Mesodermal cell (in vitro differentiated cells): Measurements from ENCODE around the gene SLC66A1.

ENCODE experiments used
- H3K27ac ChIP-seq: 2 replicates; pipeline ENCODE4 v1.7.0; 2013; ENCODE audit warnings: mild to moderate bottlenecking, low read depth, low read length, moderate library complexity; ENCODE audit not compliant: severe bottlenecking
- H3K36me3 ChIP-seq: 2 replicates; pipeline ENCODE4 v1.7.1; 2013; ENCODE audit warnings: mild to moderate bottlenecking, low read length, moderate library complexity; ENCODE audit not compliant: control insufficient read depth, insufficient read depth
- H3K4me1 ChIP-seq: one replicate; pipeline ENCODE4 v1.7.1; 2013; ENCODE audit warnings: mild to moderate bottlenecking, low read length; ENCODE audit not compliant: insufficient read depth, control insufficient read depth, poor library complexity, severe bottlenecking
- H3K4me3 ChIP-seq: 2 replicates; pipeline ENCODE4 v1.7.0; 2013; ENCODE audit warnings: low read length, control low read depth, mild to moderate bottlenecking; ENCODE audit not compliant: insufficient read depth, poor library complexity, severe bottlenecking; ENCODE audit errors: extremely low read depth
- H3K9me3 ChIP-seq: 2 replicates; pipeline ENCODE4 v1.7.1; 2013; ENCODE audit warnings: mild to moderate bottlenecking, low read length, moderate library complexity; ENCODE audit not compliant: control insufficient read depth
- WGBS, 2 experiments: methylation state at CpG; one replicate each; pipeline ENCODE4 v1.1.5; 2013; ENCODE audit warnings: missing lambda C conversion rate in 2 of 2; ENCODE audit not compliant: insufficient coverage in 2 of 2; 5-methylcytosine and 5-hydroxymethylcytosine counted together

The SLC66A1 gene

DNA sequence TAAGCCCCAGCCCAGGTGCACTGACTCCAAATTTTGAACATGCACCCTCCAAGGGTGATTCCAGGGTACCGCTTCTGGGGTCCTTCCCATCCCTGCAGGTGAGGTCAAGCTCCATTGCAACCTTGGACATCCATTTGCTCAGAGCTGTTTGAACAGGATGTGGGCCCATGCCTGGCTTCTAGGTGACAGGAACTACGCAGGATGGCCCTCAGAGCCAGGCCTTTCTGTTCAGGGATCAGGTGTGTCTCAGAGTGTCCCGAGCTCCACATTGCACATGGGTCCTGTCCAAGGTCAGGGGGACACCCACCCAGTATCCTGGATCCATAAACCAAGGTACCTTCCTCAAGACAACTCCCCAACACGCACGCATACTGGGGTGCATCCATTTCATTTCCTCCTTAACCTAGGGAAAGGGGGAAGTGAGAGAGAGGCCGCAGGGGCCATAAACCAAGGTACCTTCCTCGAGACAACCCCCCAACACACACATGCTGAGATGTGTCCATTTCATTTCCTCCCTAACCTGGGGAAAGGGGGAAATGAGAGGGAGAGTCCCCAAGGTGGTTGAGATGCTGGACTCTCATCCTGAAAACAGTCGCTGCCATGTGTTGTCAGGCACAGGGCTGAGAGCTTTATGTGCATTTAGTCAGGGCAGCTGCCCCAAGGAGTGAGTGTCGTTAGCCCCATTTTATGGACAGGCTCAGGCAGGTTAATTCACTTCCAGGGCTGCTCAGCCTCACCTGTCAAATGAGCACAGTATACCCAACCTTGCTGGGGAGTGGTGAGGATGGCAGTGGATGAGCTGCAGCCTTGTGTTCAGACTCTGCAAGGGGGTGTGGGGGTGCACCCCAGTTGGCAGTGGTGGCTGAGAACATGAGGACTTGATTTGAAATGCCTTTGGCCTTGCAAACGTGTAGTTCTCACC, 2.1 kb downstream of the SLC66A1 start:
- Histone ChIP-seq H3K4me1 (peaks cover 21% of the 10 kb centered on the region), H3K4me3 (no peak overlapping the region), H3K9me3 (no peaks in the 10 kb centered on the region), H3K27ac (no peak overlapping the region), H3K36me3 (peaks cover 35% of the 10 kb centered on the region)
- WGBS, 2 experiments, result 93 to 98% methylated on average over 5 to 6 of the region's 10 CpGs

- WGBS, 2 experiments, result 80% methylated on average over 10 to 13 of the region's 17 CpGs
- Histone ChIP-seq H3K36me3 (peaks cover 39% of the 10 kb centered on the region), H3K4me1 (peaks cover 20% of the 10 kb centered on the region), H3K4me3 (no peak overlapping the region), H3K27ac (peak overlapping the region; percentile 29), H3K9me3 (no peaks in the 10 kb centered on the region)
These were observed 3.5 kb downstream of the SLC66A1 start for GRCh38 chr1:19315378-19316198.

GRCh38 chr1:19317126-19317910, 5.2 kb downstream of the SLC66A1 start:
- no peak overlapping the region for H3K27ac ChIP-seq
- 87 to 92% methylated on average over 9 to 12 of the region's 13 CpGs for WGBS, 2 experiments
- no peak overlapping the region for H3K4me3 ChIP-seq
- H3K9me3 ChIP-seq, result no peaks in the 10 kb centered on the region
- peaks cover 16% of the 10 kb centered on the region for H3K4me1 ChIP-seq
- peaks cover 47% of the 10 kb centered on the region for H3K36me3 ChIP-seq

- Histone ChIP-seq H3K4me1 (peaks cover 9% of the 10 kb centered on the region), H3K27ac (no peak overlapping the region), H3K4me3 (no peak overlapping the region), H3K9me3 (no peaks in the 10 kb centered on the region), H3K36me3 (peaks cover 45% of the 10 kb centered on the region)
- 95 to 96% methylated on average over 2 of the region's 3 CpGs for WGBS, 2 experiments
These were observed 7.1 kb downstream of the SLC66A1 start for GRCh38 chr1:19319196-19319595.

DNA sequence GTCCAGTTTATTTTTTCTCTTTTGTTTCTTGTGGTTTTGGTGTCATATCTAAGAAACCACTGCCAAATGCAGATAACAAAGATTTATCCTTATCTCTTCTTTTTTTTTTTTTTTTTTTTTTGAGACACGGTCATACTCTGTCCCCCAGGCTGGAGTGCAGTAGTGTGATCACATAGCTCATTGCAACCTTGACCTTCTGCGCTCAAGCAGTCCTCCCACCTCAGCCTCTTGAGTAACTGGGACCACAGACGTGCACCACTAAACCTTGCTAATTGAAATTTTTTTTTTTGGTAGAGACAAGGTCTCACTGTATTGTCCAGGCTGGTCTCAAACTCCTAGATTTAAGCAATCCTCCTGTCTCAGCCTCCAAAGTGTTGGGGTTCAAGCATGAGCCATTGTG, 8.9 kb downstream of the SLC66A1 start:
- peaks cover 57% of the 10 kb centered on the region for H3K36me3 ChIP-seq
- 93 to 95% methylated on average over 2 to 3 of the region's 3 CpGs for WGBS, 2 experiments
- H3K4me1 ChIP-seq, result peaks cover under 1% of the 10 kb centered on the region
- no peaks in the 10 kb centered on the region for H3K9me3 ChIP-seq
- no peak overlapping the region for H3K4me3 ChIP-seq
- no peak overlapping the region for H3K27ac ChIP-seq

GRCh38 chr1:19322481-19322880, 10.4 kb downstream of the SLC66A1 start:
- H3K9me3 ChIP-seq, result no peaks in the 10 kb centered on the region
- no peak overlapping the region for H3K4me3 ChIP-seq
- H3K36me3 ChIP-seq, result peaks cover 60% of the 10 kb centered on the region
- H3K4me1 ChIP-seq, result no peaks in the 10 kb centered on the region
- H3K27ac ChIP-seq, result no peak overlapping the region
- 84 to 90% methylated on average over 9 to 10 of the region's 10 CpGs for WGBS, 2 experiments

DNA sequence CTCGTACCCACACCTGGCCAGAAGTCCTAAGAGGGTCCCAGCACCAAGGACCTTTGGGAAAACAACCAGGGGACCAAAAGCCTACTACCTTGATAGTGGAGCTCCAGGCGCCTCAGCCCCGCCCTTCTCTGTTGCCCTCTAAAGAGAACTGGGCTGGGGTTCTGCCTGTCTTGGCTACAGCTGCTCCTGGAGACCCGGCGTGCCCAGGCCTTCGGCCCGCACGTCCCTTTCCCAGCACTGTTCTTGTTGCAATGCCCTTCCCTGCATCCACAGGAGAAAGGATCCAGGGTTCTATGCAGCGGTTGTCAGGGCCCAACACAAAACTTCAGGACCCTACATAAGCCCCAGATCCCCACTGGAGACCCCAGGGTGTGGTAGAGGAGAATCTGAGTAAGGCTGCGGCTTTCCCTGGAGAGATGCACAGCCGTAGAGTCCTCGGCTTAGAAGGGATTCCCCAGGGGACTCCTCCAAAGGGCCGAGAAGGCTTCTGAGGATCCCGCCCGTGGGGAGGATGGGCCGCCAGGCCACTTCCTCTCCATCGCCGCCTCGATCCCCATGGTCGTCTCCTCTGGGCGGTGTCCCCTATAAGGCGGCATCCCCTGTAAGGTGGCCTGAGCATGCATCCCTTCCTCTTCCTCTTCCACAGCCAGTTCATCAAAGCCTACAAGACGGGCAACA, 12.0 kb downstream of the SLC66A1 start:
- WGBS, 2 experiments, result 90 to 91% methylated on average over 13 to 22 of the region's 23 CpGs
- H3K36me3 ChIP-seq, result peaks cover 44% of the 10 kb centered on the region
- H3K4me3 ChIP-seq, result no peak overlapping the region
- no peaks in the 10 kb centered on the region for H3K9me3 ChIP-seq
- H3K27ac ChIP-seq, result no peak overlapping the region
- no peaks in the 10 kb centered on the region for H3K4me1 ChIP-seq

DNA sequence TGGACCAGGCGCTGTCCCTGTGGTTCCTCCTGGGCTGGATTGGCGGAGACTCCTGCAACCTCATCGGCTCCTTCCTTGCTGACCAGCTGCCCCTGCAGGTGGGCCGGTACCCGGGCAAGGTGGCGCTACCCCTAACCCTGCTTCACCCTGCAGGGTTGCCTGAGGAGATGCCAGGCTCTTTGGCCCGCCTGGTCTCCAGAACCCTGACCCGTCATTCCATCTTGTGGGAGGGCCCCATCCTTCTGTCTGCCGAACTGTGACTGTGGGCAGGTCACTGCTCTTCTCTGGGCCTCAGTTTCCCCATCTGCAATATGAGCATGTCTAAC, 12.5 kb downstream of the SLC66A1 start:
- no peak overlapping the region for H3K4me3 ChIP-seq
- H3K9me3 ChIP-seq, result no peaks in the 10 kb centered on the region
- H3K4me1 ChIP-seq, result no peaks in the 10 kb centered on the region
- peaks cover 39% of the 10 kb centered on the region for H3K36me3 ChIP-seq
- no peak overlapping the region for H3K27ac ChIP-seq
- WGBS, 2 experiments, result 94 to 95% methylated on average over 9 of the region's 9 CpGs

GRCh38 chr1:19325368-19325957, 13.3 kb downstream of the SLC66A1 start:
- peaks cover 39% of the 10 kb centered on the region for H3K36me3 ChIP-seq
- H3K4me1 ChIP-seq, result no peaks in the 10 kb centered on the region
- WGBS, 2 experiments, result 94 to 95% methylated on average over 11 to 19 of the region's 19 CpGs
- H3K9me3 ChIP-seq, result no peaks in the 10 kb centered on the region
- no peak overlapping the region for H3K4me3 ChIP-seq
- no peak overlapping the region for H3K27ac ChIP-seq
